Fibroblast of peridontal ligament (primary cell): ENCODE results near the gene UAP1L1.

Source experiments
- DNase-seq: peaks from one replicate; pipeline ENCODE4 v3.0.0-alpha.2; 2010; ENCODE audit errors: extremely low read depth

Gene UAP1L1

DNA sequence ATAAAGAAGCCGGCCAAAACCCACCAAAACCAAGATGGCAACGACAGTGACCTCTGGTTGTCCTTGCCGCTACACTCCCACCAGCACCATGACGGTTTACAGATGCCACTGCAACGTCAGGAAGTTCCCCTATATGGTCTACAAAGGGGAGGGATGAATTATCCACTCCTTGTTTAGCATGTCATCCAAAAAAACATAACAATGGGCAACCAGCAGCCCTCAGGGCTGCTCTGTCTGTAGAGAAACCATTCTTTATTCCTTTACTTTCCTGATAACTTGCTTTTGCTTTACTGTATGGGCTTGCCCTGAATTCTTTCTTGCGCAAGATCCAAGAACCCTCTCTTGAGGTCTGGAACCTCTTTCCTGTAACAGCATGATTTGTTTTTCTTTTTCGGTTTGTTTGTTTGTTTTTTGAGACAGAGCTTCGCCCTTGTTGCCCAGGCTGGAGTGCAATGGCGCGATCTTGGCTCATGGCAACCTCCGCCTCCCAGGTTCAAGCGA lies 2.0 kb upstream of the UAP1L1 start:
- DNase-seq: no peak

DNA sequence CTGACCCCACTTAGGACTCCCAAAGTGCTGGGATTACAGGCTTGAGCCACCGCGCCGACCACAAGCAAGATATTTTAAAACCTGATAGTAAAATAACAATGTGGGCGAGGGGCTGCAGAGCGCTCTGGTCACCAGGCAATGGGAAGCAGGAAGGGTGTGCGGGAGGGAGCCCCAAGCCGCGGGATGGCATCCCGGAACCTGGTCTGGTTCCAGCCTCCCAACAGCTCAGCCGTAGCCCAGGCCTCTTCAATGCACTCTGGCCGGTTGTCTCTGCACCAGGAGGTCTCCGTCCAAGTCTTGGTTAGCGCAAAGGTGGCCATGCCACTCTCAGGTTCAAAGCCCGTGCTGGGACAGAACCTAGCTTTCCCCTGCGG lies 694 bp upstream of the UAP1L1 start:
- DNase-seq: no peak

DNA sequence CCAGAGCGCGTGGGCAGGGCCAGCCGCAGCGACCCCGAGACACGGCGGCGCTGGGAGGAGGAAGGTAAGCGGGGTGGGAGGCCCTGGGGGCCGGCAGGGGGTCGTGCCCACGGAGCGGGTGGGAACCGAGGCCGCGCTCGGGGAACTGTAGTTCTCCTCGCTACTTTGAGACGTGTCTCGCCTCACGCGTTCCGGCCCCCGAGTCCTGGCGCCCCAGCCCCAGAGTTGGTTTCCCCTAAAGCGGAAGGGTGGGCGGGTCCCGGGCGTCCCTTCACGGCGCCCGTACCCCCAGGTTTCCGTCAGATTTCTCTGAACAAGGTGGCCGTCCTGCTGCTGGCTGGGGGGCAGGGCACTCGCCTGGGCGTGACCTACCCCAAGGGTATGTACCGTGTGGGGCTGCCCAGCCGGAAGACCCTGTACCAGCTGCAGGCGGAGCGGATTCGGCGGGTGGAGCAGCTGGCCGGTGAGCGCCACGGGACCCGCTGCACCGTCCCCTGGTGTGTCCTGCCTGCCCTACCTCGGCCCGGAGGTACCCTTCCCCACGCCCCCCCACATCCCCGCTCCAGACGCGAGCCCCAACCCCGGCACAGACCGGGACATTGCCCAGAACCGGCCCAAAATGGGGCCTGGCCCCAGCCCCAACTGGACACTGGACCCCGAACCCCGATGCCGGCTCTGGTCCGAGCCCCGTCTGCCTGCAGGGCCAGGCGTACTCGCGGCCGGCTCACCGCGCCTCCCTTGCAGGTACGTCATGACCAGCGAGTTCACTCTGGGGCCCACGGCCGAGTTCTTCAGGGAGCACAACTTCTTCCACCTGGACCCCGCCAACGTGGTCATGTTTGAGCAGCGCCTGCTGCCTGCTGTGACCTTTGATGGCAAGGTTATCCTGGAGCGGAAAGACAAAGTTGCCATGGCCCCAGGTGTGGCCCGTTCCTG lies 709 bp downstream of the UAP1L1 start:
- DNase-seq: no peak

GRCh38 chr9:137078701-137079400 lies 1.5 kb downstream of the UAP1L1 start:
- DNase-seq: no peak

GRCh38 chr9:137079401-137079787 lies 2.1 kb downstream of the UAP1L1 start:
- no peak for DNase-seq

DNA sequence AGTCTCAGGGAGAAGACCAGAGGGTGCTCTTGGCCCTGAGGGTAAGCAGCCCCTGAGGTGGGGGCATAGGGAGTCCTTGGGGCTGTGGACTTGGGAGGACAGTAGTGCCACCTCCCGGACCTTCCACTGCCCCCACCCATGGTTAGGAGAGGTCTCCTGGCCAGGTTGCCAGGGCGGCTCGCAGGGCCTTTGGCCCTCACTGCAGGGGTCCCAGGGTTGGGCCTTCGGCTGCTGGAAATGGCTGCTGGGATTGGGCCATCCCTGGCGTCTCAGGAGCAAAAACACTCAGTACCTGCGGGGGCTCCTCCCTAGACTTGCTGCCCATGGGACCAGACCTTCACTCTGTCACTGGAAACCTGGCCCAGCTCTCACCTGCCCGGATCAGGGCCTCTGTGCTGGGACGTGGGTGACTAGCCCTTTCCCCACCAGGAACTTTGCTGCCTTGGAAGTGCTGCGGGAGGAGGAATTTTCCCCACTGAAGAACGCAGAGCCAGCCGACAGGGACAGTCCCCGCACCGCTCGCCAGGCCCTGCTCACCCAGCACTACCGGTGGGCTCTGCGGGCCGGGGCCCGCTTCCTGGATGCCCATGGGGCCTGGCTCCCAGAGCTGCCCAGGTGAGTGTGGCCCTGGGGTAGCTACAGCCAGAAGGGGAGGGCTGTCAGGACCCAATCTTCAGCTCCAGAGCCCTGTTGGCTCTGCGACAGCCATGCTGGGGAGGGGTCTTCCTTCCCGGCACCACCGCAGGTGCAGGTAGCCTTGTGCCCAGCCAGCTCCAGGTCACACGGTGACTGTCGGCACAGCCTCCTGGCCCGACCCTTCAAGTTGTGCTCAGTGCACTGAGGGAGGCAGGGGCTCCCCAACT lies 3.2 kb downstream of the UAP1L1 start:
- no peak for DNase-seq

DNA sequence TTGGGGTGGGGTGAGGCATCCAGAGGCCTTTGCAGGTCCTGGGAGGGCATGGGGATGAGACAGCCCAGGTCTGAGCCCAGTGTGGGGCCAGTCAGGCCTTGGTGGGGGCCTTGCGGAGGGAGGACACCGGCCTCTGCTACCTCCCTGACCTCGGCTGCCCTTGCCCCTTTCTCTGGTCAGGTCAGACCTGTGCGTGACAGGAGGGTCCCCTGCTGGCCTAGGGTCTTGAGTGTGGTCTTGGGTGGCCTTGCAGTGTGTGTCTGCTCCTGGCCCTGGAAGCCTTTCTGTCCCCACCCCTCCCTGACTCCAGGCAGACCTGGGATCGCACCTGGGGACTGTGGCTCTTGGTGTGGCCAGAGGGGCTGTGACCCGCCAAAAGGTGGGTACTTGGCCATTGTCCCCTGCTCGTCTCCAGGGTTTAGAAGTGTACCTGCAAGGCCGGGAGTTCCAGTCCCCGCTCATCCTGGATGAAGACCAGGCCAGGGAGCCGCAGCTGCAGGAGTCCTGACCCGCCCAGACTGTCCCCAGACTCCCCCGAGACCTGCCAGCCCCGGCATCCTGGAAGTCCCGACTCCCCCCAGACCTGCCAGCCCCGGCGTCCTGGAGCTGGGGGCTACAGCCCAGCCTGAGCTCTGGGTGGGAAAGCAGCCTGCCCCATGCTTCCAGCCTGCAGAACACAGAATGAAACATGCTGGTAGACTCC lies 5.1 kb downstream of the UAP1L1 start:
- DNase-seq: no peak

DNA sequence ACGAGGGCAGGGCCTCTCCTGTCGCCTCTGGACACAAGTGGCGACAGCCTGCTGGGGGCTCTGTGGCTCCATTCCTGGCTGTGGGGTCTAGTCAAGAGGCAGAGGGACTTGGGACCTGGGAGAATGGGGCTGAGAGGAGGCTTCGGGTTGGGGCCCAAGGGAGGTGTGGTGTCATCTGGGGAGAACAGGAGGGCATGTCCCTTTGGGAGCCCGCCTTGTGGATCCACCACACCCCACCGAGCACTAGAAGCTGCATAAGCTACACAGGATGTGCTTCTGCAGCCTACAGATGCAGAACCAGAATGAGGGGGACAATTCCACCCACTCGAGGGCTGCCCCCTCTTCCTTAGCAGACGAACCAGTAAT lies 5.6 kb downstream of the UAP1L1 start:
- no peak for DNase-seq

GRCh38 chr9:137083394-137084004 lies 6.2 kb downstream of the UAP1L1 start:
- peak; percentile 95 for DNase-seq

DNA sequence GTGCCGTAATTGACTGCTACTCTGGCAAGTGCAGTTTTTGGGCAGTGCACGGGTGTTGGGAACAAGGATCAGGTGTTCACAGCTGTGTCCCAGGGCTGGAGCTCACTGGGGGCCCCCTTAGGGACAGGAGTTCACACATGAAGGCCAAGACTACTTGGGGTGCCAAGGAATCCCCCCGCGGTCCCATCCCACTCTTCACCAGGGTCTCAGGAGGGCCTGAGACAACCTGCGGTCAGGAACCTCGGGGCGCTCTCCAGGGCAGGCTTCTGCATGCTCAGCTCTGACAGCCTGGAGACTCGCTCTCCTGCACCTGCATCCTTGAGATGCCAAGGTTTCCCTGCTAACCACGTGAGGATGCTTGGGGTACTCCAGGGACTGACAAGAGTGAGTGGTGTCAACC lies 7.2 kb downstream of the UAP1L1 start:
- no peak for DNase-seq

DNA sequence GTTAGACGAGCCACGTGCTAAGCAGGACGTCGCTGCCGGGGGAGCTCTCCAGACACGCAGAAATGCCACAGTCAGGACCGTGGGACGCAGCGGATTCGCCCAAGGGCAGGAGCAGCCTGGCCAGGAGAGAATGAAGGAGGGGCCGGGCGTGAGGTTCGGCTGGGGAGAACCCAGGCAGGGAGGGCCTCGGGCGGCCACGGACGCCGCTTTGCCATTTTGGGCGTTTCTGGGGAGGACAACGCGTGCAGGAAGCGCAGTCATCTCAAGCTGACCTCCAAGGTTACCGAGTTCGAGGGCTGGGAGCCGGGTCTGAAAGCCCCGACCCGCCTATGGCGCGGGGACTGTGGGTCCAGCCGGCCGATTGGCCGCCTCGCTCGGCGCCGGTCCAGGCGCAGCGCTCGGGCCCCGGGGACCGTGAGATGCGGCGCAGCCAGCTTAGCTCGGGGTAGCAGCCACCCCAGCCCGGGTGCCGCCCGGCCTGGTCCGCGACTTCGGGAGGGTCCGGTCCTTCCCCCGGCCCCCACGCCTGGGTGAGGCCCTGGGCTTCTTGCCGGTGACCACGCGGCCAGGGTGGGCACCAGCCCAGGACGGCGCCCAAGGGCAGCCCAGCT lies 8.7 kb downstream of the UAP1L1 start:
- peak; percentile 29 for DNase-seq

GRCh38 chr9:137086531-137087408 lies 9.5 kb downstream of the UAP1L1 start, which contains the start of gene MAN1B1:
MAN1B1 (plus strand) TSS chr9:137086985; CDS start chr9:137087000, 15 bp downstream.
- DNase-seq: peak; percentile 97

- DNase-seq: no peak
These were observed 10.2 kb downstream of the UAP1L1 start for GRCh38 chr9:137087409-137087925.

DNA sequence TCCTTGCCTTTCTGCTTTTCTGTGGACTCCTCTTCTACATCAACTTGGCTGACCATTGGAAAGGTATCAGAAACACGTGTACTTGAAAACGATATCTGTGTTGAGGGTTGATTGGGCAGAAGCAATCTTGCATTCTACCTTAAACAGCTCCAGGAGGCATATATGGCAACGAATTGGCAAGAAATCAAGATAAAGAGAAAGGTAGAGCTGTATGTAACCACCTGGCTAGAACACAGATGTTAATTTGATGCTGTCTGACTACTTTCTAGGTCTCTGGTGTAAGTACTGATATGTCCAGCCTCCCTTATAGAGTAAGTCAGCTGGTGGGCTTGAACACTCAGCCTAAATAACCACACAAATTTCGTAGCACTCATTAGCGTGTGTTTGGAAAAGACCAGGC lies 10.8 kb downstream of the UAP1L1 start:
- DNase-seq: no peak

- no peak for DNase-seq
These were observed 12.1 kb downstream of the UAP1L1 start for GRCh38 chr9:137089232-137089947.

DNA sequence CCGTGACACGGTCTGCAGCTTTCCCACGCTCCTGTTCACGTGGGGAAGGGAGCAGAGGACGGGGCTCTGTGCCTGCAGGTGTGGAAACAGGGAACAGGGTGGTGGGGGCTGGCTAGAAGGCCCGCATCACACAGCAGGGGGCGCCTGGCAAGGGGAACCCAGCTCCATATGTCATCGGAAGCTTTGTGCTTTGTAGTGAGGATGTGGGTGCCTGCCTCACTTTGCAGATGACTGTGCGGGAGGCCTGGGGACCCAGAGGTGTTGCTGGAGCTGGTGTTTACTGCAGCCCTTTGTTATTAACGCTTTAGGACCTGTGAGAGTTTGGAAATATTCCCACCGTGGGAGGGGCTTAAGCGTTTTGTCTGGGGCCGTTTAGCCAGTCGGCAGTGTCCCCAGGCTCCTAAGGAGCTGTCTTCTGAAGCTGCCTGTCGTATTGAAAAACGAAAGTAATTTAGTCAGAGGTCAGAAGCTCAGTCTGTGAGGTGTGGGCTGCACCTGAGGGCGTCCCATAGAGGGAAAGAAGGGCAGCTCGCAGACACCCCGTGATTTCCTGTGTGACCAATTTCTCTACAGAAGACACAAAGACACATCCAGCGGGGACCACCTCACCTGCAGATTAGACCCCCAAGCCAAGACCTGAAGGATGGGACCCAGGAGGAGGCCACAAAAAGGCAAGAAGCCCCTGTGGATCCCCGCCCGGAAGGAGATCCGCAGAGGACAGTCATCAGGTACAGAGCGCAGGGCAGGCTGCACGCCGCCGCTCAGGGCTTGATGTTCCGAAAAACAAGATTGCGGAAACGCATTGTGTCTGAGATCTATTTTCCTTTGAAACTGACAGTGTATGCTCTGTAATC lies 18.6 kb downstream of the UAP1L1 start:
- no peak for DNase-seq

GRCh38 chr9:137096785-137097546 lies 19.6 kb downstream of the UAP1L1 start:
- DNase-seq: no peak
